Spleen (tissue), 11 donors: Measurements from ENCODE around the gene NHLH1. TPM values are rescaled to one million over a fixed set of nuclear protein-coding genes. Genes with fewer than 3 reads are reported as not detected.

Source experiments
- DNase-seq: peaks from one replicate; pipeline ENCODE4 v3.0.0-alpha.2; 2020
- H3K27ac ChIP-seq, 8 donors: fragments of 200-600 bp; sonication (generic) in 7 of 8; 1 replicate in 4 of 8; 2 replicates in 4 of 8; pipeline versions ENCODE4 v1.5.0 to v1.8.0; 2016 to 2021; ENCODE audit warnings: inconsistent platforms in 4 of 8, mild to moderate bottlenecking in 4 of 8, moderate library complexity in 1 of 8
- H3K27me3 ChIP-seq, 7 donors: fragments of 200-600 bp; sonication (generic) in 6 of 7; replicated peaks in 1 of 7; 1 replicate in 4 of 7; 2 replicates in 3 of 7; pipeline versions ENCODE4 v1.5.0 to v1.8.0; 2016 to 2021; ENCODE audit warnings: inconsistent platforms in 3 of 7, mild to moderate bottlenecking in 1 of 7
- H3K36me3 ChIP-seq, 6 donors: fragments of 200-600 bp; sonication (generic) in 5 of 6; 1 replicate in 4 of 6; 2 replicates in 2 of 6; pipeline versions ENCODE4 v1.5.0 to v1.8.0; 2016 to 2021; ENCODE audit warnings: inconsistent platforms in 2 of 6
- H3K4me1 ChIP-seq, 6 donors: fragments of 200-600 bp; sonication (generic) in 5 of 6; 1 replicate in 3 of 6; 2 replicates in 3 of 6; pipeline versions ENCODE4 v1.5.0 to v1.8.0; 2016 to 2021; ENCODE audit warnings: inconsistent platforms in 3 of 6
- H3K4me3 ChIP-seq, 8 donors: fragments of 200-600 bp; sonication (generic) in 7 of 8; 1 replicate in 4 of 8; 2 replicates in 4 of 8; pipeline versions ENCODE4 v1.5.0 to v1.8.0; 2016 to 2021; ENCODE audit warnings: inconsistent platforms in 4 of 8, mild to moderate bottlenecking in 4 of 8, moderate library complexity in 2 of 8
- H3K9me3 ChIP-seq, 8 donors: fragments of 200-600 bp; sonication (generic) in 7 of 8; 1 replicate in 4 of 8; 2 replicates in 4 of 8; pipeline versions ENCODE4 v1.5.0 to v1.8.0; 2016 to 2021; ENCODE audit warnings: inconsistent platforms in 4 of 8
- CTCF ChIP-seq, 11 experiments: fragments of 200-600 bp in 7 of 11; fragments of 450-650 bp in 4 of 11; sonication (generic) in 4 of 11; IDR thresholded peaks in 8 of 11; conservative IDR thresholded peaks in 3 of 11; 1 replicate in 7 of 11; 2 replicates in 4 of 11; pipeline versions ENCODE4 v1.4.0 to v1.8.0; 2016 to 2021; ENCODE audit warnings: antibody characterized with exemption in 11 of 11, inconsistent platforms in 4 of 11, mild to moderate bottlenecking in 1 of 11
- POLR2A ChIP-seq, 3 donors: fragments of 450-650 bp; IDR thresholded peaks; one replicate each; pipeline ENCODE4 v1.5.1; 2017; ENCODE audit warnings: antibody characterized with exemption in 3 of 3, mild to moderate bottlenecking in 1 of 3
- POLR2AphosphoS5 ChIP-seq, 3 donors: sonication (generic); formaldehyde crosslinking; IDR thresholded peaks; one replicate each; pipeline ENCODE4 v1.5.1; 2017; ENCODE audit warnings: antibody characterized with exemption in 3 of 3
- WGBS, 5 donors: extraction: QIAGEN DNeasy Blood & Tissue Kit in 3 of 5; methylation state at CpG; one replicate each; pipeline versions ENCODE4 v1.1.5 to v1.1.7; 2013 to 2018; 5-methylcytosine and 5-hydroxymethylcytosine counted together
- intact Hi-C: fragments of 100-400 bp; cut with DNase I; formaldehyde crosslinking; loops from one replicate; pipeline ENCODE4 v1.15.0; 2023; ENCODE audit warnings: low total_unique reads
- polyA plus RNA-seq, 3 donors: library from polyadenylated mRNA; stranded (reverse); fragments of 200-250 nt; gene quantifications; one replicate each; pipeline ENCODE4 v1.2.1, GENCODE V29; 2013
- total RNA-seq, 7 donors: library from RNA; depleted of rRNA in 3 of 7; stranded (reverse); fragments of >200 nt in 3 of 7; fragmentation: NEBNext Ultra II Directional in 4 of 7; extraction: Animal tissue kit (Norgen Biotek cat#: 25700) in 4 of 7; gene quantifications; one replicate each; pipeline versions ENCODE4 v1.1.0 to v1.2.1, GENCODE V29; 2016 to 2021
- donor health status: healthy with polysubstance abuse.
- donor health status: DM: no; HTN: no; CAD: no; lungs with moderate emphysema.
- donor health status: DM: no; HTN: no; CAD: no.
- donor health status: Bipolar disorder and iron deficiency.
- donor health status: healthy.
- donor health status: DM: no; HTN: no; CAD: no.
- donor health status: DM: yes; HTN: yes; CAD: no.

NHLH1 gene
- total and polyA plus RNA-seq, 10 donors = 0.08 to 0.56 (median 0.23) TPM; not detected in 1

GRCh38 chr1:160358073-160358472 is 8.8 kb upstream of the NHLH1 start:
- H3K36me3 ChIP-seq = peaks cover 14 to 86% (median 75%) of the 10 kb centered on the region in 6 donors
- no peak for TF ChIP-seq POLR2A (IDR thresholded peaks at IDR 0.05)
- no peak for TF ChIP-seq POLR2AphosphoS5 (IDR thresholded peaks at IDR 0.05)
- no peak for TF ChIP-seq CTCF (IDR thresholded peaks at IDR 0.05 in 8 of 11, conservative IDR thresholded peaks at IDR 0.05 in 3 of 11)
- intact Hi-C loops = no loop called here
- H3K27me3 ChIP-seq = no peaks in the 10 kb centered on the region
- whole genome bisulfite sequencing, 5 donors = 90 to 100% (median 93%) methylated on average over 4 of the region's 4 CpGs
- no peak overlapping the region for H3K4me3 ChIP-seq
- no peak overlapping the region for H3K27ac ChIP-seq
- H3K4me1 ChIP-seq = no peaks in the 10 kb centered on the region
- H3K9me3 ChIP-seq = no peaks in the 10 kb centered on the region
- DNase-seq = no peak

- Histone ChIP-seq H3K9me3 (no peaks in the 10 kb centered on the region), H3K4me1 (no peaks in the 10 kb centered on the region), H3K4me3 (no peak overlapping the region), H3K36me3 (peaks cover 7 to 70% (median 59%) of the 10 kb centered on the region in 6 donors), H3K27me3 (no peaks in the 10 kb centered on the region), H3K27ac (no peak overlapping the region)
- 90 to 96% (median 94%) methylated on average over 9 of the region's 9 CpGs for WGBS, 5 donors
- TF ChIP-seq POLR2AphosphoS5 (IDR thresholded peaks at IDR 0.05) = peak in 1 of 3 donors; percentile 14
- TF ChIP-seq POLR2A (IDR thresholded peaks at IDR 0.05) = no peak
- intact Hi-C loops = no loop called here
- no peak for DNase-seq
Measured at GRCh38 chr1:160359559-160360226, 7.2 kb upstream of the NHLH1 start.

GRCh38 chr1:160360227-160360695 is 6.6 kb upstream of the NHLH1 start:
- Histone ChIP-seq H3K4me1 (no peaks in the 10 kb centered on the region), H3K27ac (no peak overlapping the region), H3K36me3 (peaks cover 5 to 64% (median 53%) of the 10 kb centered on the region in 6 donors), H3K9me3 (no peaks in the 10 kb centered on the region), H3K4me3 (no peak overlapping the region), H3K27me3 (no peaks in the 10 kb centered on the region)
- no peak for TF ChIP-seq POLR2AphosphoS5 (IDR thresholded peaks at IDR 0.05)
- TF ChIP-seq CTCF (IDR thresholded peaks at IDR 0.05 in 8 of 11, conservative IDR thresholded peaks at IDR 0.05 in 3 of 11) = no peak
- no peak for TF ChIP-seq POLR2A (IDR thresholded peaks at IDR 0.05)
- intact Hi-C loops = no loop called here
- no peak for DNase-seq
- 88 to 92% (median 91%) methylated on average over 7 to 8 of the region's 8 CpGs for WGBS, 5 donors

- TF ChIP-seq POLR2AphosphoS5 (IDR thresholded peaks at IDR 0.05) = no peak
- no peak for TF ChIP-seq CTCF (IDR thresholded peaks at IDR 0.05 in 8 of 11, conservative IDR thresholded peaks at IDR 0.05 in 3 of 11)
- TF ChIP-seq POLR2A (IDR thresholded peaks at IDR 0.05) = no peak
Measured at GRCh38 chr1:160361199-160361598, 5.7 kb upstream of the NHLH1 start.

More at GRCh38 chr1:160361199-160361598, 5.7 kb upstream of the NHLH1 start:
- Histone ChIP-seq H3K4me3 (no peak overlapping the region), H3K27ac (no peak overlapping the region), H3K27me3 (no peaks in the 10 kb centered on the region), H3K4me1 (no peaks in the 10 kb centered on the region), H3K9me3 (no peaks in the 10 kb centered on the region), H3K36me3 (peaks cover 3 to 55% (median 43%) of the 10 kb centered on the region in 6 donors)
- intact Hi-C loops = no loop called here
- no peak for DNase-seq
- WGBS, 5 donors = 67 to 88% (median 82%) methylated on average over 2 of the region's 2 CpGs
